Activated T-helper 1 cell treated with Interleukin-2 at 50 U/mL for 16 hours (primary cell): ENCODE measurements around the gene TMOD3.
A peak's percentile ranks its signal among the peaks of the same experiment; 100 is the strongest.

Source experiments
- DNase-seq: peaks from one replicate; pipeline ENCODE4 v3.0.0-alpha.2; 2020; ENCODE audit warnings: low read depth

TMOD3 gene

DNA sequence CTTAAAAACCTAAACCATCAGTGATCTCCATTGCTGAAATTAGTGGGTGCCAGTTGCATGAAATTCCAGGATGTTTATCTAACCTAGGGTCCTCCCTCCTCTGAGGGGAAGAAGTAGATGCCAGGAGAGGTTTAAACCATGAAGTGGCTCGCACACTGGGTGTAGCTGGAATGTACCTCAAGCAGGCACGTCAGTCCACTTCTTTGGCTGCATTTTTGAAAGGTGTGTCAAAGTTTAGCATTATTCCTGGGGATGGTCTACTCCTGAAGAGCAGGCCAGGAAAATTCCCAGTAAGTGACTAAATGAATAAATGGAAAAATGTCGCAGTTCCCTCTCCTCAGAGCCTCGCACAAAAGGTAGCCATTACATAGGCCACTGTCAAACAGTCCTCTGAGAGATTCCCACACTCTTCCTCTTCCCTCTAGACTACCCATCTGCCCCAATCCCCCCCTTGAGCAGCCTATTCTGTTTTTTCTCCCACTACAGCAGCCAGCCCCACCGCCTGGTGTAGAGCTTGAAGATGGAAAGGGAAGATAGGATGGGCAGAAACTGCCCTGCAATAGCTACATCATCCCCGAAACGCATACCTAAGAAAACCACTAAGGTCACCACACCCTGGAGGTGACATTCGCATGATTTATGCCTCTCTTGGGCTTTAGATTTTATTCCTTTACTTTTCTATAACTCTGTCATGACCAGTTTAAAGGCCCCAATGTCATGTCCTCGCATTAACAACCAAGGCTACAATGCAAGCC lies 655 bp upstream of the TMOD3 start:
- no peak for DNase-seq

- DNase-seq = no peak
These were observed 888 bp downstream of the TMOD3 start for GRCh38 chr15:51830276-51830806.

- DNase-seq = no peak
These were observed 4.3 kb downstream of the TMOD3 start for GRCh38 chr15:51833772-51834171.

- DNase-seq = no peak
These were observed 8.4 kb downstream of the TMOD3 start for GRCh38 chr15:51837792-51838251.

DNA sequence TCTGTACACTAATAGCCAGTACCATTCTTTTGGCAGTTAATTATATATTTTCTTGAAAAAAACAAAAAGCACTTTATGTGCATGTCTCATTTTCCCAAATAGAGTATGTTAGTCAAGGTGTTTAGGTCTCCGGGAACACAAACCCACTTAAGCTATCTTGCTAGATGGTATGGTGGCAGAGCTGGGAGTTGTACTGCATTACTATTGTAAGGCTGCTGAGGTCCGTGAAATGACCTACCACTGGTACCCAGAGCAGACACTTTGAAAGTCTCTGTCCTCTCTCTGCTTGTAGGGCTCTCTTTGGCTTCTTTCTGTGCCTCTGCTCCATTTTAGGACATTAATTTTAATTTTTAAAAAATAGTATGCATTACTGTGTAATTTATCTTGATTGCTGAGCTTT lies 8.8 kb downstream of the TMOD3 start:
- no peak for DNase-seq

DNA sequence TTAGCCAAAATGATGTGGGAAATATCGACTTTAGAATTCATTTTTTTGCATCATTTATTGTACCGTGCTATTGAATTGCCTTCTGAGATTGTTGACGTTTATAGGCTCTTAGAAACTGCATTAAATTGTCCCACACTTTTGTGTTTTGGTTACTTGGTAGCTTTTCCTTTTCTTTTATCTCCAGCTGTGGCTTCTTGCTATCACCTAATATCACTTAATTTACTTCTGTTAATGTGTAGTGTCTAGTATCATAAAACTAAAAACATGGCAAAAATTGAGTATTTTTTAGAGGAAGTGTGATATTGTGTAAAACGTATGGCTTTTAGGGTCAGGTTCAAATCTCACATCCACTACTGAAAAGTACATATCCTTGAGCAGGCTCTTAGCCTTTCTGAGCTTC lies 11.2 kb downstream of the TMOD3 start:
- no peak for DNase-seq

GRCh38 chr15:51841406-51842040 lies 12.1 kb downstream of the TMOD3 start:
- DNase-seq = no peak

- no peak for DNase-seq
These were observed 12.8 kb downstream of the TMOD3 start for GRCh38 chr15:51842265-51842664.

DNA sequence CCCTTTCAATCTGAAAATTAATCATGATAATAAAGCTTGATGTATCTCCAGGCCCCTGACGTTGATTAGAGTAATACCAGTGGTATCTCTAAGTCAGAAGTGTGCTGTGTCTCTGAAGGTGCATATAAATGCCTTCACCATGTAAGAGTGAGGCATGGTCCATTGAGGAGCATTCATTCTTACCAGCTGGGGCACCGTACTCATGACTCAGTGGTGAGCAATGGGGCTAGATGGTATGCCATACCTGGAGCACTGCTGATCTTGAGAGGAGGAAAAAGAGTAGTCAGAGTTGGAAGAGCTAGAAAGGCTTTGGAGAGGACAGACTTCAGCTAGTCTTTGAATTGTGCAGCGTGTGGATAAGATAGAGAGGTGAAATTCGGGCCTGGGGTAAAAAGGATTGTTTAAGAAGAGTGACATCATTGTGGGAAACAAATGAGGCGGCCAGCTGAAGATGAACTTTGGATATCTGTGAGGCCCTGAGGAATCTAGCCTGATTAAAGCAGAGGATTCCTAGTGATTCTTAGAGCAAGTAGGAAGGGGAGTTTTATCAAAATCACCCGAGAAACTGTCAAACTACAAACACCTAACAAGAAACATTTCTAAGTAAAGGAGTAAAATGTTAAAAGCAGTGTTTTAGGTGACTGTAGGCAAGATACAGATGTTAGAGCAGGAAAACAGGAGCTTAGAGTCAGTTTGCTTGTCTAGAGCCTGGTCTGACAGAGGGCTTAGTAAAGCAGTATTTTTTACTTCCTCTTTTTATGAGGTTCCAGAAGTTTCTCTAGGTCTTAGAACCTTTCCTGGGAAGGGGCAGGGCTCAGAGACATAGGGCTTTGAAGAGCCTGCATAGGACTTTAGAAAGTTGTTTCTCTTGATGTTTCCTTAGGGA lies 13.6 kb downstream of the TMOD3 start:
- DNase-seq = no peak

DNA sequence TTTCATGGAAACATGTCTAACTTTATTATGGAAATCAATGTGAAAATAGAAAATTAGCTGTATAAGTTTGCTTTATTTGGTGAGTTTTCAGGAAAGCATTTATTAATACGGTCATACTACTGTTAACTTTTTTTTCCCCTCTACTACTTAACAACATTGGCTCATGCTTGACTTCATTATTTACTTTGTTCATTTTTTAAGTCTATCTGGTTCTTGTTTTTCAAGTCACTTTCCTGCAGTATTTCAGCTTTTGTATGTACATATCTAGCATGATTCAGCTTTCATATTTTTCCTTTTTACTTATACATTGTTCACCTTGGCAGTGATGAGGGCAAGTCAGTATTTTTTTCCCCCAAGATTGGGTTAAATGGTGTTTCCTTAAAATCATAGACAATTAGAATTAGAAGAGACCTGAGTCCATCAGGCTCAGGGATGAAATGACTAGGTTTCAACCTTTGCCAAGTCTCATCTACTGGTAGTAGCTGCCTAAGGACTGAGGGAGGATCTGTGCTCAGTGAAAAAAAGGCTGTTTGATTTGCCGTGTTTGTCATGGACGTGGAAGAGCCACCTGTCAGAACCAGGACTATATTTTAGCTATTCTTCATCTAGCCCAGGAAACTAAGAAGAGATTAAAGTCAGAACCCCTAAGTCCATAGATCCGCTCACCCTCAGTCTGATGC lies 15.4 kb downstream of the TMOD3 start:
- no peak for DNase-seq

GRCh38 chr15:51846066-51846462 lies 16.6 kb downstream of the TMOD3 start:
- DNase-seq = no peak

DNA sequence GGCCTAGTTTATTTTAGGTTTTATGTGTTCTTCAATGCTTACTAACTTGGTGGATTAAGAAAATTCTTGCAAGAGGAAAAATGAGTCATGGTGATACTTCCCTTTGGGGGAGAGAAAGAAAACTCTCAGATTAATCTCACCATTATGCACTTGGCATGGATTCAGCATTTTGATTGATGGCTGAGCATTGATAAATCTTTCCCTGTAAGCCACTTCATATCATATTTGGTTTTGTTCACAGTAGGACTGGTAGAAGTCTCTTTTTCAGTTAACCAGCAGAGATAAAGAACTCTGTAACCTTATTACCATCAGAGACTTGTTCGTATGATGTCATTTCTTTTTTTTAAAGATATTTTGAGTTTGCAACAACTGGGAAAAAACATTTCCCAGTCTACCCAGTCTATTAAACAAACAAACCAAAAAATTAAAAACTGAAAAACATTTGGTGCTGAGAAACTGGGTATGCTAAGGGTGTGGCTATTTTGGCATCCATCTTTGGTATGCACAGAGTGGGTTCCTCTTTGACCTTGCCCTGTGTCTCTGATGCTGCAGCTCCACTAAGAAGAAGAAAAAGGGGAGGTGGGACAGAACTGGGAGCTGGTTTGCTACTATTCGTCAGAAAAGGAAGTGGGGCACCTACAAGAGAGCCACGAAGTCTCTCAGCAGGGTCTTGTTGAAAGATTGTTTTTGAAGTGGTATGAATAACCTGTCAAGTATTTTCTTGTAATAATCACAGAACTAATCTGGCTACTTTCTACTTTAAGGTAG lies 17.2 kb downstream of the TMOD3 start:
- DNase-seq = no peak

GRCh38 chr15:51848811-51849210 lies 19.4 kb downstream of the TMOD3 start:
- no peak for DNase-seq

DNA sequence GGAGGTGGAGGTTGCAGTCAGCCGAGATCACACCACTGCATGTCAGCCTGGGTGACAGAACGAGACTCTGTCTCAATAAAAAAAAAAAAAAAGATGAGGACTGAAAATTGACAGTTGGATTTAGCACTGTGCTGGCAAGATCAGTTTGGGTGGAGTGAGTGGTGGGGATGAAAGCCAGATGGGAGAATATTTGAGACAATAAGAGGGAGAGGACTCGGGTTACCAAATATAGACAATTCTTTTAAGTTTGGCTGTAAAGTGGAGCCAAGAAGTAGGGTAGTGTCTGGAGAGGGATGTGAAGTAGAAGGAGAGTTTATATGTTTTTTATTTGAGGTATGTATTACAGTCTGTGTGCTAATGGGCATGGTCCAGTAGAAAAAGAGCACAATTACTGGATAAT lies 20.4 kb downstream of the TMOD3 start:
- DNase-seq = no peak

- DNase-seq = no peak
These were observed 24.5 kb downstream of the TMOD3 start for GRCh38 chr15:51853998-51854397.

- DNase-seq = no peak
These were observed 26.2 kb downstream of the TMOD3 start for GRCh38 chr15:51855612-51856011.

DNA sequence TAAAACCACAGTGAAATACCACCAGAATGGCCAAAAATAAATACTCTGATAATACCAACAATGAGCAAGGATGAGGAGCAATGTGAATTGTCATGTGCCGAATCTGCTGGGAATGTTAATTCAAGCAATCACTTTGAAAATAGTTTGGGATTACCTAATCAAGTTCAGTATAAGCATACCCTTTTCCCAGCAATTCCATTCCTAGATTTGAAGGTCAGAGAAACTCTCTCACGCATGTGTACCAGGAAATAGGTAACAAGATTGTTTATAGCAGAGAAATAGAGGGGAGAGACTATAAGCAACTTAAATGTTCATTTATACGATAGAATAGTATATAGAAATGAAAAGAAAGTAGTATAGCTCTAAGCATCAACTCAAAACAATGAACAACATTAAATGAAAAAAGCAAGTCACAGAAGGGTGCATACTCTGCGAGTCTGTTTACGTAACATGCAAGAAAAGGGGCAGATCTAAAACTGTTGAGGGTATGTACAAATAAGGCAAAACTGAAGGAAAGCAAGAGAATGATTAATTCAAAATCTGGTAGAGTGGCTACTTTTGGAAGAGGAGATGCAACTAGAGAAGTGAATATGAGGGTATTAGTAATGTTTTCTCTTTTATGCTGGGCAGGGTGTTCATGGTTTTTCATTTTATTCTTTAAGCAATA lies 27.4 kb downstream of the TMOD3 start:
- no peak for DNase-seq

DNA sequence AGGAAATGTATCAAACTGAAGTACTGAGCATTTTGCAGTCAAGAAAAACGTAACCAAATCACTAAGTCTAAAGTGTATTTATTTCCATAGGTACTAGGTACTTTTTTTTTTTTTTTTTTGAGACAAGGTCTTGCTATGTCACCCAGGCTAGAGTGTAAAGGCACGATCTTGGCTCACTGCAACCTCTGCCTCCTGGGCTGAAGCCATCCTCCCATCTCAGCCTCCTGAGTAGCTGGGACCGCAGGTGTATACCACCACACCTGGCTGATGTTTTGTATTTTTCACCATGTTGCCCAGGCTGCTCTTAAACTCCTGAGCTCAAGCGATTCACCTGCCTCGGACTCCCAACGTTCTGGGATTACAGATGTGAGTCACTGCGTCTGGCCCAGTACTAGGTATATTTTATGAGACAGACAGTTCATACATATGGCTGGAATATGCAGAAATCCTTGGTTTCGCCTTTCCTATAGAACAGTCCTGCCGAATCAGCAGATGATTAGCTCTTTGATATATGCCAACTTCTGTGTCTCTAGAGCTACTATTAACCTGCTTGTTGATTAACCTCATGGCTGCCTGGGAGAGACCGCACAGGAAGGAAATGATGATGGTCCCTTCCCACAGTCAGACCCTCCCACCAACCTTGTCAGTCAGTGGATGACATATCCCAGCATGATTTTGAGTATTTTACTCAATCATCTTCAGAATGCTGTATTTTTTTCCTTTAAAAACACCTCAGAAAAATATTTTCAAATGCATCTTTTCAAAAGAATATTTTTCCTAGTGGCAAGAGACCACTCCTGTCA lies 32.3 kb downstream of the TMOD3 start:
- DNase-seq = peak; percentile 45

GRCh38 chr15:51863131-51863530 lies 33.7 kb downstream of the TMOD3 start:
- DNase-seq = no peak
